ENCODE measurements around the gene NHLRC4. TPM values are rescaled to one million over a fixed set of nuclear protein-coding genes. Genes with fewer than 3 reads are reported as not detected.

The NHLRC4 gene
- total and polyA plus RNA-seq, 9 of the 15 experiments (the other 6 are each of a cell fraction or from before 2014, with no cell fraction given): 0.24 to 3.7 (median 1.3) TPM; not detected in 2

GRCh38 chr16:566475-567372 lies at the start of gene NHLRC4 (continued):
- no peak for TF ChIP-seq DDX20 (tag; IDR thresholded peaks at IDR 0.05; ENCODE audit: low read depth)
- TF ChIP-seq HSF4 (CRISPR knock-in tag; IDR thresholded peaks at IDR 0.05; ENCODE audit: borderline replicate concordance): no peak
- TF ChIP-seq MTA1 (IDR thresholded peaks at IDR 0.05; ENCODE audit: borderline replicate concordance): peak; percentile 82
- TF ChIP-seq NFIC (IDR thresholded peaks at IDR 0.05): no peak
- TF ChIP-seq TRIM28 (IDR thresholded peaks at IDR 0.05): 0 out of 2 replicates have a peak, but pooled peaks have one; percentile 69
- TF ChIP-seq ZNF274 (IDR thresholded peaks at IDR 0.05; ENCODE audit: borderline replicate concordance, low read depth, low read length): no peak
- peak; percentile 75 for TF ChIP-seq NCOR1 (IDR thresholded peaks at IDR 0.05)
- TF ChIP-seq FOSL1 (tag; conservative IDR thresholded peaks at IDR 0.05): peak; percentile 76
- no peak for TF ChIP-seq ZC3H11A (IDR thresholded peaks at IDR 0.05; ENCODE audit: low read depth, low read length)
- no peak for TF ChIP-seq MLX (CRISPR knock-in tag; conservative IDR thresholded peaks at IDR 0.05)
- TF ChIP-seq CBX5 (IDR thresholded peaks at IDR 0.05; ENCODE audit: borderline replicate concordance, low read depth): no peak
- TF ChIP-seq CBX8 (IDR thresholded peaks at IDR 0.05; ENCODE audit: borderline replicate concordance, extremely low read depth, low read depth, low read length, poor library complexity, severe bottlenecking): no peak
- no peak for TF ChIP-seq PHB2 (IDR thresholded peaks at IDR 0.05; ENCODE audit: low read depth)
- TF ChIP-seq ZBTB11 (CRISPR knock-in tag; IDR thresholded peaks at IDR 0.05): peak in 1 of 3 experiments; percentile 86; a peak in 2 of 6 replicates
- TF ChIP-seq E2F3 (CRISPR knock-in tag; IDR thresholded peaks at IDR 0.05): no peak
- no peak for TF ChIP-seq SAFB (IDR thresholded peaks at IDR 0.05; ENCODE audit: borderline replicate concordance, low read depth, low read length)
- TF ChIP-seq CREB1 (IDR thresholded peaks at IDR 0.05): no peak; the same call in 1 of the 2 replicates
- TF ChIP-seq CREB1 (CRISPR knock-in tag; IDR thresholded peaks at IDR 0.05): no peak
- TF ChIP-seq EGR1 (conservative IDR thresholded peaks at IDR 0.05): peak; percentile 65
- no peak for TF ChIP-seq U2AF1 (optimal IDR thresholded peaks at IDR 0.05; ENCODE audit: low read depth, low read length)
- no peak for TF ChIP-seq RBM22 (IDR thresholded peaks at IDR 0.05; ENCODE audit: low read depth, low read length, poor library complexity, severe bottlenecking)
- 0 out of 2 replicates have a peak, but pooled peaks have one; percentile 69 for TF ChIP-seq ATF2 (CRISPR knock-in tag; IDR thresholded peaks at IDR 0.05)
